Stimulated activated CD8-positive, alpha-beta memory T cell treated with anti-CD3 and anti-CD28 coated beads, Interleukin-2, amount 100 ng/mL, for 48 hours (primary cell): ENCODE measurements around the gene MN1.
A peak's percentile ranks its signal among the peaks of the same experiment; 100 is the strongest.

Source experiments
- DNase-seq, 2 donors: peaks; one replicate each; pipeline ENCODE4 v3.0.0-alpha.2; 2020; ENCODE audit warnings: low read depth in 2 of 2

MN1 gene

GRCh38 chr22:27827604-27828587, 26.3 kb upstream of the MN1 start:
- no peak for DNase-seq

- DNase-seq = peak in 1 of 2 donors; percentile 9
Observed at GRCh38 chr22:27825174-27825573, 23.6 kb upstream of the MN1 start.

- DNase-seq = no peak
Observed at GRCh38 chr22:27823221-27823620, 21.7 kb upstream of the MN1 start.

- DNase-seq = no peak
Observed at GRCh38 chr22:27820896-27821866, 19.6 kb upstream of the MN1 start.

- DNase-seq = no peak
Observed at GRCh38 chr22:27816552-27816951, 15.0 kb upstream of the MN1 start.

- DNase-seq = no peak
Observed at GRCh38 chr22:27815826-27816530, 14.4 kb upstream of the MN1 start.

GRCh38 chr22:27814993-27815392, 13.4 kb upstream of the MN1 start:
- DNase-seq = no peak

GRCh38 chr22:27811778-27812177, 10.2 kb upstream of the MN1 start:
- no peak for DNase-seq

GRCh38 chr22:27810609-27811151, 9.1 kb upstream of the MN1 start:
- no peak for DNase-seq

- DNase-seq = no peak
Observed at GRCh38 chr22:27809700-27810608, 8.4 kb upstream of the MN1 start.

- DNase-seq = no peak
Observed at GRCh38 chr22:27809226-27809603, 7.7 kb upstream of the MN1 start.

GRCh38 chr22:27808451-27809225, 7.1 kb upstream of the MN1 start:
- no peak for DNase-seq

- DNase-seq = no peak
Observed at GRCh38 chr22:27805841-27806240, 4.3 kb upstream of the MN1 start.

GRCh38 chr22:27804470-27805297, 3.1 kb upstream of the MN1 start:
- peak; percentile 30 to 35 for DNase-seq

- no peak for DNase-seq
Observed at GRCh38 chr22:27803841-27804415, 2.4 kb upstream of the MN1 start.

GRCh38 chr22:27802346-27803073, 954 bp upstream of the MN1 start:
- DNase-seq = no peak

- DNase-seq = no peak
Observed at GRCh38 chr22:27801202-27801615, 347 bp downstream of the MN1 start.
